GM12874 (cell line): ENCODE results near the gene PPP4R4.

Experiments
- TF ChIP-seq, protein P1 (sequence below): IDR thresholded peaks from 2 replicates; pipeline ENCODE4 v1.5.1; 2011; ENCODE audit warnings: low read depth, mild to moderate bottlenecking, control low read depth, low read length, moderate library complexity; ENCODE audit not compliant: insufficient read depth

The PPP4R4 gene

DNA sequence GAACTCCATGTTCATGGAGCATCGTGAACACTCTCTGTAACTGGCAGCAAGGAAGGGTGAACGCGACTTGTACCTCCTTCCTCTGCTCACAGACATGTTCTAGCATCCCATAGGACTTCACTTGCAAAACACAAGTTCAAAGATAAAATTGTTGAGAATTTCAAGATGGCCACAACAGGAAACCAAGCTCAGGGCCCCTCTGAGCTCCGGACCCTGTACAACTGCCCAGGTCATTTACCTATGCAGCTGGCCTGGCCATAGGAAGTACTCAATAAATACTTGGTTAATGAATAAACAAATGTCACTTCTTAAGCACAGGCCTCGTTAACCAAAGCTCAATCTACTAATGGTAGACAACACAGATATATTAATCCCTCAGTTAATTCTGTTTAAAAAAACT lies 11.7 kb upstream of the PPP4R4 start:
- TF ChIP-seq, protein P1, sequence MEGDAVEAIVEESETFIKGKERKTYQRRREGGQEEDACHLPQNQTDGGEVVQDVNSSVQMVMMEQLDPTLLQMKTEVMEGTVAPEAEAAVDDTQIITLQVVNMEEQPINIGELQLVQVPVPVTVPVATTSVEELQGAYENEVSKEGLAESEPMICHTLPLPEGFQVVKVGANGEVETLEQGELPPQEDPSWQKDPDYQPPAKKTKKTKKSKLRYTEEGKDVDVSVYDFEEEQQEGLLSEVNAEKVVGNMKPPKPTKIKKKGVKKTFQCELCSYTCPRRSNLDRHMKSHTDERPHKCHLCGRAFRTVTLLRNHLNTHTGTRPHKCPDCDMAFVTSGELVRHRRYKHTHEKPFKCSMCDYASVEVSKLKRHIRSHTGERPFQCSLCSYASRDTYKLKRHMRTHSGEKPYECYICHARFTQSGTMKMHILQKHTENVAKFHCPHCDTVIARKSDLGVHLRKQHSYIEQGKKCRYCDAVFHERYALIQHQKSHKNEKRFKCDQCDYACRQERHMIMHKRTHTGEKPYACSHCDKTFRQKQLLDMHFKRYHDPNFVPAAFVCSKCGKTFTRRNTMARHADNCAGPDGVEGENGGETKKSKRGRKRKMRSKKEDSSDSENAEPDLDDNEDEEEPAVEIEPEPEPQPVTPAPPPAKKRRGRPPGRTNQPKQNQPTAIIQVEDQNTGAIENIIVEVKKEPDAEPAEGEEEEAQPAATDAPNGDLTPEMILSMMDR, result no peak

DNA sequence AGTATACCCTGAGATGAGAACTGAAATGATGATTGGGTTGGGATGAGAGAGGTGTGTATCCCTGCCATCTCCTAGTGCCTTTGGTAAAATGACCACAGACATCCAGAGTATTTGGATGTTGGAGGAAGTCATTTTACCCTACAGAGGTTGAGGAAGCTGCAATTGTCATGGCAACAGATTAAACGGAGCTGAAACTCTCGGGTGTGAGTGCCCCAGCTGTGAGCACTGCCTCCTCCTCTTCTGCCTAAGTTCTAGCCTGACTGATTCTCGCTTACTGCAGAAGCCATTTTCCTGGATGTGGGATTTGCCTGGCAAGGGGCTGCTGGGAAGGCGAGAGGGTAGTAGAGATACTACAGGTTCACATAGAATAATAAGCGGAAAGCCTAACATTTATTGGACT lies 10.3 kb upstream of the PPP4R4 start:
- TF ChIP-seq, protein P1, result no peak

DNA sequence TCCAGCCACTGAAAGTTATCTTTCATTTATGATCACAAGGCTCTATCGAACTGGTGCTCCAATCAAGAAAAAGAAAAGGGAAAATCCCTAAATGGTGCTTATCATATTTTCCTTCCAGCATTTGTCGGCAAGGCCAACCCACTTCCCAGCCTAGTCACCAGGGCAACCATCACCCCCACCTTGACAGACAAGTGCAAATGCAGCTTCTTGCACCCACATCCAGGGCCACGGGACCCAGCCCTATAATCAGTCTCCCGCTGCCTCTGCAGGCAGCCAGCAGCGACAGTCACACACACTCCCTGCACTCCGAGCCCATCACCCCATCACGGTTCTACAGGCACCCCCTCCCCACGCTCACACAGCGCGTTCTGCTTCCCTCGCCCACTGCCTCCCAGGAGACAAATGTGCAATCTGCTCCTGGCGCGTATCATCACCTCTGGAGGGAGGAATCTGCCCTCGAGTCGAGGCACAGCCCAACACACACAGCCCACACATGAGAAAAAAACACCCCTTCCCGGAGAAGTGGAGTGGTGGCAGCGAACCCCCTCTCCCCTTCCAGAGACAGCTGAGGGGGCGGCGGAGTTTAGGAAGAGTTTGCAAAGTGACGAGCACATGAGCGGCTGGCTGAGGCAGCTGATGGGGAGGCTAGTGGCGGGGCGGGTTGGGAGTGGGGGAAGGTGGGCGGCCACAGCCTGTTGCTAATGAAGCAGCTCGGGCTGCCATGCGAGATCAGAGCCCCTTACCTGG lies 9.3 kb upstream of the PPP4R4 start:
- TF ChIP-seq, protein P1, result no peak

GRCh38 chr14:94165744-94166143 lies 8.4 kb upstream of the PPP4R4 start:
- TF ChIP-seq, protein P1, result no peak

GRCh38 chr14:94170136-94170535 lies 4.0 kb upstream of the PPP4R4 start:
- TF ChIP-seq, protein P1, result no peak

DNA sequence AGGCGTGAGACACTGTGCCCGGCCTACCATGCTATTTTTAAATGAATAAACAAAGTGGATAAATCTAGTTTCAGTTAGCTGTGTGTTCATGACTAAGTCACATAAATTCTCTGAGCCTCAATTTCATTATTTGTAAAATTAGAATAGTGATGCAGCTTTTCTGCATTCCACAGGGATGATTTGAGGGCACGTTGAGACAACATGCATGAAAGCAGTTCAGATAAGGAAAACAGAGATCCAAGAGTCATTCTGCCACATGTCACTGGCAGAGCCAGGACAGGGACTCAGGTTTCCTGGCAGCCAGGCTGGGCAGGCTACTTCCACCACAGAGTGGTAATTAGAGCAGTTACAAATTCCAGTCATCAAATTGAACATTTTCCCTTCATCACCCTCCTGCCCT lies 2.9 kb upstream of the PPP4R4 start:
- TF ChIP-seq, protein P1, result no peak

DNA sequence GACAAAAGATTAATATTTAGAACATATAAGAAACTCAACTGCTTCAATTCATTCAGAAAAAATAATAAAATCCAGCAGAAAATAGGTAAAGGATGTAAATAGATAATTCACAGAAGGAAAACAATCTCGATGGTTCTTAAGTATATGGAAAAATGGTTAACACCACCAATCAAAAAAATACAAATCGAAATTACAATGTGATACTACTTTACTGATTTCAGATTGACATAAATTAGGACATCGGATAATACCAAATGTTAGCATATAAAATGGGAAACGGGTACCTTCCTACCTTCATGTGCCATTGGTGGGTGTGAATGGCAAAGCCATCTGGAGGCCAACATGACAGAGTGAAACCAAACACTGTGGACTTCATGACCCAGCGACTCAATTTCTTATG lies 1.6 kb upstream of the PPP4R4 start:
- TF ChIP-seq, protein P1, result no peak
